DMS 273 (cell line): ENCODE data around the gene MROH2B.

ENCODE experiments used
- DNase-seq: peaks from one replicate; lab custom pipeline; 2025; ENCODE audit not compliant: unreplicated experiment; lab: John Stamatoyannopoulos, UW

The MROH2B gene

DNA sequence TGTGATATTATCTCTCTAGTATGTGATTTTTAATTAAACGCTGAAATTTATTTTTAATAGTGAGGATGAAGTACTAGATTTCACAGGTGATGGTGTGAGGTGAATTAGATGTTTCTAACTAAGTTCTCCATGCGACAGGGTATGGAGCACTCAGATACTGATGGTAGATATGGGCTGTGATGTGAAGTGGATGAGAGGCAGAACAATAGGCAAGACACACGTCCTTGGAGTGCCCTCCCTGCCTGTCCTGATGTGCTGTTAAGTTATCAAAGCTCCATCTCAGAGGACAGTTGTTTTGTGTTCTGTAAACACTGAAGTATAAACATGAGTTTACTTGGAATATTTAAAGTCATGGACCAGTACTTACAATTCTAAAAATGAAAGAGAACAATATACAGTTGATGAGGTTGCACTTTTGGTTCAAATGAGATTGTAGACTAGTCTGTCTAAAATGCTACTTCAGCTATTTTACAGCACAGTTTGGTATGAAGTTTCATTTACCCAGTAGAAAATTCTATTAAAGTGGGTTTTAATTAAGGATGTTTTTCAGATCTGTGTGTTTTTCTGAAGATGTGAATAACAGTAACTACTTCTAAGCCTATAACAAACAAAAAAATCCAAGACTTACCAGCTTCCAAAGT lies 97.7 kb downstream of the MROH2B start:
- no peak for DNase-seq

DNA sequence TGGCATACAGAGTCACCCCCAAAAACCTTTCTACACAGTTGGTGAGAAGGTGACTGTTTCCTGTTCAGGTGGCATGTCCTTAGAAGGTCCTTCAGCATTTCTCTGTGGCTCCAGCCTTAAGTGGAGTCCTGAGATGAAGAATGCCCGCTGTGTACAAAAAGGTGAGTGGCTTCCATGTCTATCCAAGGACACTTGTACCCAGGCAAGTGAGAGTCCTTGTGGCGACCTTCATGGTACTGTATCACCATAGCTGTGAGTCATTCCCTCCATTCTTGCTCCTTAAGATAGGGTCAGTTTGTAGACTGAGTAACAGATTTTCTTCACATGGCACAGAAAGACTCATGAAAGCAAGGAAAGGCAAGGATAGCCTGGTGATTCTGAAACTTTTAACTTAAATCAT lies 98.7 kb downstream of the MROH2B start:
- no peak for DNase-seq

DNA sequence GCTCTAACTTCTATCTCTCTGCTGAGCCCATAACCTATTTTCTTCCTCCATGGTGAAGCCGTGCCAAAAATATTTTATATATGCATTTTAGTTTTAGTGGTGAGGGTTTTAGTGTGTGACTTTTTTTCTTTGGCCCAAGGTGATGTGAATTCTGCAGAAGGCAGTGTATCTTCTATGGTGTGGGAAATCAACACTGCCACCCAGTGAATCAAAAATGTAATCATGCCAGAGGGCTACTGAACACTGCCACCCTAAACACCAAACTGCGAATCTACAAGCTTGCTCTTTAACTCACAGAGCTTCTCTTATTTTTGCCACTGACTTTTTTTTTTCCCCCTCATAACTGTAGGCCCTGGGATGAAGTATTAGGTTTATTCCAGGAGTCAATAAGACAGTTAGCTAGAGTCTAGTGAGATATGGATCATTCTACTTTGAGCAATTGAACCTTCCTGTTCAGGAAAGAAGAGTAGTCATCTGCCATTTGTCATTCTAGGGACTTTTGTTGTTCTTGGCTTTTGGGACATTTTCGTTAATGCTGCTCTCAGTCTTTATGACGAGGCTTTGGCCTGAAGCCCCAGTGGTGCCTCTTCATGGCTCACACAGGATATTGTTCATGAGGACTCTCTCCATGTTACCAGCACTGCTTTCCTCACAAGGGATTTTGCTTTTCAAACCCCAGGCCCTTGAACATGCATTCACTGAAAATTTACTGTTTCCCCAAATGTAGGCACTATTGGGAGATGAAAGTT lies 108.8 kb downstream of the MROH2B start:
- DNase-seq: no peak

DNA sequence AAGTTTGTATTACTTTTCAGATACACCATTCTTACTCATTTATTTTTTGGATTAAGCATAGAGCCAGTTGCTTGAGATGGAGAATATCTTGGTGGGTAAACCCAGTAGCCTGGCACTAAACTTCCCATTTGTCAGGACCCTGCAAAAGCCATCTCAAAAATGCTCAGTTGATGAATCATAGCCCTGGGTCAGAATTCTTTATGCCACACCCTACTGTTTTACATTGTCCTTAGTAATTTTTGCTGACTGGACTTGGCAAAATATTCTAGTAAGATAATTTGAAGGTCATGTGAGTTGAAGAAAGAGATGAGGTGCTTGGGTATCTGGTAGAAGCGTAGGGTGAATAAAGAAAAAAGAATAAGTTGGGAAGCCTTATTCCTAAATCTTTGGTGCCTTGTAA lies 111.1 kb downstream of the MROH2B start:
- DNase-seq: no peak

DNA sequence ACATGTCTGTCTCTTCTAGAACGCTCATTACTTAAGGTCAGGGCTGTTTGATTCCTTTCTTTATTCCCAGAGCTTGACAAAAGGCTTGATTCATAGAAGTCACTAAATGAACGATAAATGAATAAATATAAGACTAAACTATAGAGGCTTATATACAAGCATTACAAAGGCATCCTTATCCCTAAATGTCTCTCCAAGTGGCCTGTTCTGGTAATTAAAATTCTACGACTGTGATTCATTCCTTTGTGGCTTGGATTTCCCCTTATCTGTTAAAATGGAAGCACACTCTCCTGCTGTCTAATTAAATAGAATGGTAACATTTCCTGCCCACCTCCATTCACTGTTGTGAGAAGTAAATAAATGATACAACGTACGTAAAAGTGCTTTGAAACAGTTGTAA lies 112.3 kb downstream of the MROH2B start:
- no peak for DNase-seq

DNA sequence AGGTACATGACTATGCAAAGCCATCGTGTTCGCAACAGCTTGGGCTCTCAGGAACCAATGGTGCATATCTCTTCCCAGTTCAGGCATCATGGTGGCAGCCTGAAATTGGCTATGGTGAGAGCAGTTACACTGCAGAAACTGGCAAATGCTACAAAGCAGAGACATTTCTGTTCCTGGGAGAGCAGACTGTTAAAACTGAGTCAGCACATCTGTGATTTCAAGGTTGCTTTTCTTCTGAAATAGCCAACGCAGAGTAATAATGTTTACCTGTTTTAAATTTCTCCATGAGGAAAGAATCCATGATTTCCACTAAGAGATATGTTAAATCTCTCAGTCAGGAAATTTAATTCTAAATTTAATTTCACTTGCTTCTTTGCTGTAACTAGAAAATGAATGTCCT lies 114.1 kb downstream of the MROH2B start:
- no peak for DNase-seq

DNA sequence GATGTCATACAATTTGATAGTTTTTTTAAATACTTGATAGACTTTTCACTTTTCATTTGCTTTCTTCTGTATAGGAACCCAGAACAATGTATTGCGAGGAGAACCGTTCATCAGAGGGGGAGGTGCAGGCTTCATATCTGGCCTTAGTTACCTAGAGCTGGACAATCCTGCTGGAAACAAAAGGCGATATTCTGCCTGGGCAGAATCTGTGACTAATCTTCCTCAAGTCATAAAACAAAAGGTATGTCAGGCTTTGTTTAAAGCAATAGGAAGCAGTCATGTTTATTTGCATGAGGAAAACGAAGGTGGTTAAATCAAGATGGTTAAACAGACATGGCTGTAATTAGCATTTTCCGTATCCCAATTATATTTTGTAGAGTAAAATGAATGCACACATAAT lies 115.8 kb downstream of the MROH2B start:
- no peak for DNase-seq
